ENCODE measurements around the gene C2CD2. TPM values are rescaled to one million over a fixed set of nuclear protein-coding genes. Genes with fewer than 3 reads are reported as not detected.
"Not testable (repeated sequence)": the region's sequence is repeated elsewhere in the genome, so short reads cannot be mapped to it uniquely, and the experiment has no call there.

Gene C2CD2
- total RNA-seq (2014; rRNA removed; shearing (Covaris generic)), result 9.8 and 12.5 TPM in 2 replicates

DNA sequence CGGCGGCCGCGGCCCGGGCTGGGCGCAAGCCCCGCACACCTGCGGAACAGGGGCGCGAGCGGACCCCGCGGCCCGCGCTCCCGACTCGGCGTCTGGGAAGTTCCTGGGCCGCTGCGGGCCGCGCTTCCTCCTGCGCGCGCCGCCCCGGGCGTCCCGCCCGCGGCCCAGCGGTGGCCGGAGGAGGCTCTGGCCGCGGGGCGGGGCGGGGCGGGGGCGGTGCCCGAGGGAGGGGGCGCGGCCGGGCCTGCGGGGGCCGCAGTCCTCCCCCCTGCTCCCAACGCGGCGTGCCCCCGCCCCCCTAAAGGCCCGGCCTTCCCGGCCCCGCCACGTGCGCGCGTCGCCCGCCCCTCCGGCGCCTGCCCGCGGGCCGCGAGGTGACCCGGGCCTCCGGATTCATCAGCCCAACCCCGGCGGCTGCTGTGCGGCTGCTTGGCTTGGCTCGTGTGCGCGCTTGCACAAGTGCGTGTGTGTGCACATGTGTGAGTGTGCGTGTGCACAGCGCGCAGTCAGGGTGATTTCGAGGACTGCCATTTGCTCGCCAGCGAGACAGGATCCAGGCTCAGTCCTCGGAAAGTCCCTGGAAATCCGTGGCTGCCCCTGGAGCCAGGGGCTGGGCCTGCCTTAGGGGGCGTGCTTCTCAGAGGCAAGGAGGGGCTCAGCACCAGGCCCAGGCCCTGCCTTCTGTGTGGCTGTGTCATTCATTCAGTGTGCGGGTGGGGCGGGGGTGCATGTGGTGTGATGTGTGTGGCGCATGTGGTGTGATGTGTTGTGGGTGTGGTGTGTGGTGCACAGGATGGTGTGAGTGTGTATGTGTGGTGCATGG lies at the start of gene C2CD2:
C2CD2 (minus strand) TSS at position 188 of the 823 bp plus-strand sequence. CDS start 370 bp downstream, outside the sequence.
- H3K27me3 ChIP-seq (ENCODE audit: control insufficient read depth, insufficient read depth, low read length), result peaks cover 9% of the 10 kb centered on the region
- H3K4me3 ChIP-seq (ENCODE audit: insufficient read depth, low read depth, low read length), result peak within 1 kb of the TSS; percentile 55
- DNase-seq, result peak; percentile 98
- H3K36me3 ChIP-seq (replicated peaks; ENCODE audit: control insufficient read depth, insufficient read depth, low read length), result no peaks in the 10 kb centered on the region

DNA sequence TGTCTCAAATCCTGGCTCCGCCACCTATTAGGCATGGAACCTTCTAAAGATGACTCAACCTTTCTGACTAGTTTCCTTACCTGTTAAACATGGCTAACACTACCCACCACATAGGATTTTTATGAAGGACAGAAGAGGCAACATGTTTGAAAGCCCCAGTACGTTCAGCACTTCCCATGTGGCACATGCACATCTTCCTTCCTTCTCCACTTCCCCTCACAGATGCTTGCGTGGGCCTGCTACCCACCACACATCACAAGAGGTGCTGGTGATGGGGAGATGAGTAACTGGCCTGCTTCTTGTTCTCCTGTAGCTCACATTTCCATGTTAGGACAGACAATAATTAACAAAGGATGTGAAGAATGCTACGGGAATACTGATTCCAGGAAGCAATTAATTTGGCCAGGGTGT lies 49.2 kb upstream of the C2CD2 start:
- Histone ChIP-seq H3K27me3 (ENCODE audit: control insufficient read depth, insufficient read depth, low read length) (no peaks in the 10 kb centered on the region), H3K36me3 (replicated peaks; ENCODE audit: control insufficient read depth, insufficient read depth, low read length) (peaks cover 4% of the 10 kb centered on the region), H3K4me3 (ENCODE audit: insufficient read depth, low read depth, low read length) (no peak overlapping the region)
- no peak for DNase-seq

DNA sequence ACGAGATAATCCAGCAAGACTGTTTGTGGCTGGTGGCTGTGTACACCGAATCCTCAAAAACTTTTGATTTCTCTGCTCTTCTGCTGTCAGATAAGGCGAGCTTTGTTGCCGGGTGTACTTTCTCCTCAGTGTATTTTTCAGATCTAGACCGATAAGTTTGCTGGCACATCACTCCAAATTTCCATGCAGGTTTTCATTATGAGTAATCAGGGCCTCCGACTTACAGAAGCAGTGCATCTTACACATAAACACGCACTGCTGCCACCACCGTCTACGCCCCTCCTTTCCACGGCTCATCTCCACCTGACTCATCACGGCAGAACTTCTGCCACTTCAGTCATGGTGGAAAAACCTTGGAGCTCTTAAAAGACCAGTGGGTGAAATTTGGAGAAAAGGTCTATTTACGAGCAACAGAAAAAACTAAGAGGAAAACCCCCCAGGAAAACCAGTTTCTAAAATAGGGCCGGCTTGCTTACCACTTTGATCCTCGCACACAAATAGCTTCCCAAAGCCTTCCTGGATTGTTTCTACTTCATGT lies 48.7 kb upstream of the C2CD2 start:
- no peak overlapping the region for H3K4me3 ChIP-seq (ENCODE audit: insufficient read depth, low read depth, low read length)
- DNase-seq, result no peak
- no peaks in the 10 kb centered on the region for H3K27me3 ChIP-seq (ENCODE audit: control insufficient read depth, insufficient read depth, low read length)
- H3K36me3 ChIP-seq (replicated peaks; ENCODE audit: control insufficient read depth, insufficient read depth, low read length), result peaks cover 4% of the 10 kb centered on the region

DNA sequence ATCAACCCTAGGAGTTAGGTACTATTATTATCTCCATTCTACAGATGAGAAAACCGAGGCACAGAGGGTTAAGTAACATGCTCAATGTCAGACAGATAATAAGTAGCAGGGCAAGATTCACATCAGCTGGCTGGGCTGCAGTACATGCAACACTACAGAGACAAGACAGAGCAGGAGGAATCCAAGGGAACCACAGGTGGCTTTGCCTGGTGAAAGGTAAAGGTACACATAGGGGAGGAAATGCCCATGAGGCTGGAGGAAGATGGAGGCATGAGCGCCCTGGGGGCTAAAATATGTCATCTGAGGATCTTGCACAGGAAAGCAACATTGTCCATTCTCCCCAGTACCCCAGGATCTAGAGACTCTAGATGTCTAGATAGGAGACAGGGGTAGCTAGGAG lies 48.0 kb upstream of the C2CD2 start:
- Histone ChIP-seq H3K27me3 (ENCODE audit: control insufficient read depth, insufficient read depth, low read length) (no peaks in the 10 kb centered on the region), H3K36me3 (replicated peaks; ENCODE audit: control insufficient read depth, insufficient read depth, low read length) (peaks cover 4% of the 10 kb centered on the region), H3K4me3 (ENCODE audit: insufficient read depth, low read depth, low read length) (no peak overlapping the region)
- no peak for DNase-seq

DNA sequence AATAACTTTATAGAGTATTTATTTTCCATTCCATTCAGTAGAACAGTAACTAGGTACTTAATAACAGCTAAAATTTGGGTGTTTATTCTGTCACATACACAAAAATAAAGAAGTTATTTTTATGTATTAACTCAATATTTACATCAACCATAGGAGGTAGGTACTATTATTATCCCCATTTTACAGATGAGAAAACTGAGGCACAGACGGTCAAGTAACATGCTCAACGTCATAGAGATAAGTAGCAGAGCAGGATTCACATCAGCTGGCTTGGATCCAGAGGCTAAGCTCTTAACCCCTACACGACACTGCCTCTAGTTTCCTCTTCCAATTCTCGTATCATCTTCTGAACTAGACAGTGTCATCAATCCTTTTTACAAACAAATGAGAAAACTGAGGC lies 47.1 kb upstream of the C2CD2 start:
- Histone ChIP-seq H3K27me3 (ENCODE audit: control insufficient read depth, insufficient read depth, low read length) (no peaks in the 10 kb centered on the region), H3K4me3 (ENCODE audit: insufficient read depth, low read depth, low read length) (no peak overlapping the region), H3K36me3 (replicated peaks; ENCODE audit: control insufficient read depth, insufficient read depth, low read length) (peaks cover 4% of the 10 kb centered on the region; the same call in 1 of the 2 replicates)
- no peak for DNase-seq

DNA sequence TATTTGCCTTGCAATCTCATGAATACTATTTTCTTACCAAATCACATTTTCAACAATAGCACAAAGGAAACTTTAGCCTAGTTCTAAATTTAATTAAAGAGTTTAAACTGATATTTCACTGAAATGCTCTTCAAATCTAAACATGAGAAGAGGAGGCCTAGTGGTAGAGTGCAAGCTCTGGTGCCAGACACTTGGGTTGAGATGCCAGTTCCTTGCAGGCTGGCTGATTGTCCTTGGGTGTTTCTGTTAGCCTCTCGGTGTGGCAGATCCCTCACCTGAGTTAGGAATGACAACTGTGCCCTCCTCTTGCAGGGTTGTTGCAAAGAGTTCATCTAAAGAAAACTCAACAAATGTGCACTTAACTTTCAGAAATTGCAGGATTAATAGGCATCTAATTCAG lies 43.8 kb upstream of the C2CD2 start:
- Histone ChIP-seq H3K27me3 (ENCODE audit: control insufficient read depth, insufficient read depth, low read length) (no peaks in the 10 kb centered on the region), H3K36me3 (replicated peaks; ENCODE audit: control insufficient read depth, insufficient read depth, low read length) (peaks cover 13% of the 10 kb centered on the region), H3K4me3 (ENCODE audit: insufficient read depth, low read depth, low read length) (no peak overlapping the region)
- DNase-seq, result no peak

DNA sequence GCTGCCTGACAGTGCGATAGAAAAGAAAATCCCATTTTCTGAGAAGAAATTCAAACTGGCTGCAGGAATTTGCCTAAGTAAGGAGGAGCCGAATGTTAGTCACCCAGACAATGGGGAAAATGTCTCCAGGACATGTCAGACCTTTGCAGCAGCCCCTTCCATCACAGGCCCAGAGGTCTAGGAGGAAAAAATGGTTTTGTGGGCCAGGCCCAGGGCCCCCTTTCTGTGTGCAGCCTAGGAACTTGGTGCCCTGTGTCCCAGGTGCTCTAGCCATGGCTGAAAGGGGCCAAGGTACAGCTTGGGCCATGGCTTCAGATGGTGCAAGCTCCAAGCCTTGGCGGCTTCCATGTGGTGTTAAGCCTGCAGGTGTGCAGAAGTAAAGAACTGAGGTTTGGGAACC lies 41.8 kb upstream of the C2CD2 start:
- Histone ChIP-seq H3K4me3 (ENCODE audit: insufficient read depth, low read depth, low read length) (no peak overlapping the region), H3K36me3 (replicated peaks; ENCODE audit: control insufficient read depth, insufficient read depth, low read length) (peaks cover 19% of the 10 kb centered on the region), H3K27me3 (ENCODE audit: control insufficient read depth, insufficient read depth, low read length) (no peaks in the 10 kb centered on the region)
- DNase-seq, result no peak

DNA sequence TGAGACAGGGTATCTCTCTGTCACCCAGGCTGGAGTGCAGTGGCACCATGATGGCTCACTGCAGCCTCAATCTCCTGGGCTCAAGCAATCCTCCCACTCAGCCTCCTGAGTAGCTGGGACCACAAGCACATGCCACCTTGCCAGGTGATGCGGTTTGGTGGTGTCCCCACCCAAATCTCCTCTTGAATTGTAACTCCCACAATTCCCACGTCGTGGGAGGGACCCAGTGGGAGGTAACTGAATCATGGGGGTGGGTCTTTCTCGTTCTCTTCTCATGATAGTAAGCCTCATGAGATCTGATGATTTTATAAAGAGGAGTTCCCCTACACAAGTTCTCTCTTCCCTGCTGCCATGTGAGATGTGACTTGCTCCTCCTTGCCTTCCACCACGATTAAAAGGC lies 40.8 kb upstream of the C2CD2 start:
- peaks cover 19% of the 10 kb centered on the region for H3K36me3 ChIP-seq (replicated peaks; ENCODE audit: control insufficient read depth, insufficient read depth, low read length)
- not testable (repeated sequence) for H3K27me3 ChIP-seq (ENCODE audit: control insufficient read depth, insufficient read depth, low read length); DNase-seq; H3K4me3 ChIP-seq (ENCODE audit: insufficient read depth, low read depth, low read length)

DNA sequence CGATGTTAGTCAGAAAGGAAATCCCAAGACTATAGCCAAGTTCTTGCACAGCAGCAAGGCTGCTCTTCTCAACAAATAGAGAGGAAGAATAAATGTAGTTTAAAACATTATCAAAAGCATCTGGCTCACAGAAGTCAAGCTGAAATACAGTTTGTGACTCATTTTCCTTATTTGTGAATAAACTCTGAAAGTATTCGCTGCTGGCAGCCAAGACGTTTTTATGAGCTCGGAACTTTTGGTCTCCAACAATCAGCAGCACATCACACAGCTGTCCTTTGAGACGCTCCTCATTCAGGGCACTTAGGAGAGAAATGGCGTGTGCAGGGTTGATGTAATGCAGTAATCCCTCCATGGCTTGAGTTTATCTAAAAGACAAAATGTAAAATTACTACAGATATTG lies 39.9 kb upstream of the C2CD2 start:
- Histone ChIP-seq H3K4me3 (ENCODE audit: insufficient read depth, low read depth, low read length) (no peak overlapping the region), H3K36me3 (replicated peaks; ENCODE audit: control insufficient read depth, insufficient read depth, low read length) (peaks cover 19% of the 10 kb centered on the region), H3K27me3 (ENCODE audit: control insufficient read depth, insufficient read depth, low read length) (no peaks in the 10 kb centered on the region)
- DNase-seq, result no peak

DNA sequence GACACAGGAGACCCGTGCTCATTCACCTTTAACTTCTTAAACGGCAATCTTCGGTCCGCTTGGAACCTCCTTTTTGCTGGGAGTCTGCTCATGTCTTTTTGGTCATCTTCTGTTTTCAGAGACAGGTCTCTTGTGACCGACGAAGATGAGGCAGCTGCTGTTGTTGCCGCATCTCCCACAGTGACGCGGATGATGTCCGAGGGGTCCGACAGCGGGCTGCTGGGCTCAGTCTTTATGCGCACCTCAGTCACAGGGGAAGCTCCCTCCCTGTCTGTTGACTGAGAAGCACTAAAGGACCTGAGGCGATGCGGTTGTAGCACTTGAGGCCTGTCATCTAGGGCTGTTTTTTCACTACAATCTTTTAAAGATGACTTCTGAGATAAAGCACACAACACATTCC lies 38.8 kb upstream of the C2CD2 start:
- no peaks in the 10 kb centered on the region for H3K27me3 ChIP-seq (ENCODE audit: control insufficient read depth, insufficient read depth, low read length)
- no peak overlapping the region for H3K4me3 ChIP-seq (ENCODE audit: insufficient read depth, low read depth, low read length)
- DNase-seq, result no peak
- H3K36me3 ChIP-seq (replicated peaks; ENCODE audit: control insufficient read depth, insufficient read depth, low read length), result peaks cover 19% of the 10 kb centered on the region

DNA sequence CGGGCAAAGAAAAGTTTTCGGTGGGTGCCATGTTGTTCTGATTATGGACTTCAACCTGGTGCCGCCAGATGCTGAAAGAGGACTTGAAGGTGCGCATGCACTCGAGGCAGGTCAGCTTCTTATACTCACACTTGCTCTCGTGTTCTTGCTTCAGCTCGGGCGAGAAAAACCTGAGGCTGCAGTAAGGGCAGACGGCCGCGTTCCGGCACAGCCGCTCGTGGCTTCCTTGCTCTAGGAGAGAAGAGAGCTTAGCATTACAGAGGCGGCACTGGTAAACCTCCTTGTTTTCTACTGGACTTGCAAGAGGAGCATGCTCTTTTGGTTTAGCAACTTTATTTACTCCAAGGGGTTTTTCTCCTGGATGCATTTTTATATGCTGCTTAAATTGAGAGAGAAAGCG lies 37.8 kb upstream of the C2CD2 start:
- no peaks in the 10 kb centered on the region for H3K27me3 ChIP-seq (ENCODE audit: control insufficient read depth, insufficient read depth, low read length)
- no peak for DNase-seq
- no peak overlapping the region for H3K4me3 ChIP-seq (ENCODE audit: insufficient read depth, low read depth, low read length)
- H3K36me3 ChIP-seq (replicated peaks; ENCODE audit: control insufficient read depth, insufficient read depth, low read length), result peaks cover 19% of the 10 kb centered on the region

DNA sequence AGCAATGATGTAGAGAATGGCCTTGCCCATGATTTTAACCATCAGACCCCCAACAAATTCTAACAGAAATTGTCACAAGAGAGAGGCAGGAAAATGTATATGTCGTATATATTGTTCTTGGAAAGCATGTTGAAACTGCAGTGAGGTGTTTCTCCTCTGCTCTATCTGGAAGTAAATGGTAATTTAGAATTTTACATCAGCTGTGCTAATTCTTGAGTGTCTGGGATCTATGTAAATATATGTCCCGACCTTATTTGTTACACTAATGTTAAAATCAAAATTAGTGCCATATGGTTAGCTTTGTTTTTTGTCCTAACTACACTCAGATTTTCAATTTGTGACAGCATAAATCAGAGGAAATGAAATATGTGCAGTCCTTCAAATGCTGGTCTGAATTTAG lies 35.9 kb upstream of the C2CD2 start:
- Histone ChIP-seq H3K4me3 (ENCODE audit: insufficient read depth, low read depth, low read length) (no peak overlapping the region), H3K36me3 (replicated peaks; ENCODE audit: control insufficient read depth, insufficient read depth, low read length) (peaks cover 19% of the 10 kb centered on the region), H3K27me3 (ENCODE audit: control insufficient read depth, insufficient read depth, low read length) (no peaks in the 10 kb centered on the region)
- DNase-seq, result no peak

DNA sequence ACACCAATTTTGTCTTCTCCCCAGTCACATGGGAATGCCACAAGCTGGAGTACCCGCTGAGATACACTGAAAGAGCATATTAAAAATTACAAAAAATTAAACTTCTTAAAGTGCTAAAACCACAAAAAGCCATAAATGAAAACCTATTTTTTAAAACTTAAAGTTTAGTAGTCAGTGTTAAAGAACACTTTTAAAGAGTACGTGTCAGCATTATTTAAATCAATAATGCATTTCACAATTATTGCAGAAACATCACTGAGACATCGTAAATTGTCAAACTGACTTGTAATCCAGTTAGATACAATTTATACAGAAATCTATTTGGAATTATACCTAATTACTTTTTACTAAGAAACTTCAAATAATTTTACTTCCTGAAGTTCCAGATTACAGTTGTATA lies 33.5 kb upstream of the C2CD2 start:
- Histone ChIP-seq H3K36me3 (replicated peaks; ENCODE audit: control insufficient read depth, insufficient read depth, low read length) (peaks cover 9% of the 10 kb centered on the region), H3K27me3 (ENCODE audit: control insufficient read depth, insufficient read depth, low read length) (no peaks in the 10 kb centered on the region), H3K4me3 (ENCODE audit: insufficient read depth, low read depth, low read length) (no peak overlapping the region)
- no peak for DNase-seq

DNA sequence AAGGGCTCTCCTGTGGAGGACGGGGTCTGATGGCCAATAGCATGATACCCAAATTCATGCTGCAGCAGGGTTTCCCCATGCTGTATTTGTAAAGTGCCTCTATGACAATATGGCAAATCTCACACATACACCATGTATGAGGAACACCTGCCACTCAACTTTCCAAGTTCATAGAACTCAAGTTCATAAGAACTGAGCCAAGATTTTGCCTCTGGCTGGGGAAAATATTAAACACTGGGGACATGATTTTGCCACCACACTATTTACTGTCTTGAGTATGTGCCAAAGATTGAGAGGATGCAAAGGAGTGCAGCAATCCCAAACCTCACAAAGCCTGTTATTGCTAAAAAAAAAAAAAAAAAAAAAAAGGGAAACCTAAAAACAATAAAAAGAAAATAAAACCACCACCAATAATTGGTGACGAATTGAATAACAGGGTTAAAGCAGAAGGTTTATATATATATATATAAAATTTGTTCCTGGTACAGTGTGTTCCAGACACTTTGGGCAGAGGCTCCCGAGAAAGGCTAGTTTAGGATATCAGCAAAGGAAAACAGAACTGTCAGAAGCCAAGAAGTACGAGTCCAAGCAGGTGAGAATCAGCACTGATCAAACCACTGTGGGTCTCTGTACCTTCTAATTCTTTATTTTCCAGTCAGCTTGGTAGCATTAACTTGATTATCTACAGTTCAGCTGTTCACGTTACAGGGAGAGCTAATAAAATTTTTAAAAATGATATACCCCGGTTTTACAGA lies 32.0 kb upstream of the C2CD2 start:
- no peak overlapping the region for H3K4me3 ChIP-seq (ENCODE audit: insufficient read depth, low read depth, low read length)
- H3K27me3 ChIP-seq (ENCODE audit: control insufficient read depth, insufficient read depth, low read length), result no peaks in the 10 kb centered on the region
- H3K36me3 ChIP-seq (replicated peaks; ENCODE audit: control insufficient read depth, insufficient read depth, low read length), result no peaks in the 10 kb centered on the region
- DNase-seq, result no peak

DNA sequence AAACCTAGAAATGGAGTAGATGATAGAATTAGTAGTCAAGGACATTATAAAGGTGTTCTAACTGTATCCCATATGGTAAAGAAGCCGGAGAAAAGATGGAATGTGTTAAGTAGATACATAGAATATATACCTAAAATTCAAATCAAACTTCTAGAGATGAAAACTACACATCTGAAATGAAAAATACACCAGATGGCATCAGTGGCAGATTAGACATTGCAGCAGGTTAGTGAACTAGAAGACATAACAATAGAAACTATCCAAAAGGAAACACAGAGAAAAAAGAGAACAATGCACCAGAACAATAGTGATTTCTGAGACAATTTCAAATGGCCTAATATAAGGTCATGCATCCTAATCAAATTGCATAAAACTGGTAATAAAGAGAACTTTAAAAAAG lies 29.4 kb upstream of the C2CD2 start:
- no peak overlapping the region for H3K4me3 ChIP-seq (ENCODE audit: insufficient read depth, low read depth, low read length)
- no peaks in the 10 kb centered on the region for H3K27me3 ChIP-seq (ENCODE audit: control insufficient read depth, insufficient read depth, low read length)
- no peak for DNase-seq
- no peaks in the 10 kb centered on the region for H3K36me3 ChIP-seq (replicated peaks; ENCODE audit: control insufficient read depth, insufficient read depth, low read length)
